Epithelial cell of prostate (primary cell): ENCODE data around the gene MAPK10.

Experiments
- DNase-seq: peaks from one replicate; pipeline ENCODE4 v3.0.0-alpha.2; 2011; ENCODE audit warnings: low read depth, low spot score
- H3K27ac ChIP-seq: fragments of 450-650 bp; 2 replicates; pipeline ENCODE4 v1.5.1; 2017; ENCODE audit warnings: mild to moderate bottlenecking

The MAPK10 gene

DNA sequence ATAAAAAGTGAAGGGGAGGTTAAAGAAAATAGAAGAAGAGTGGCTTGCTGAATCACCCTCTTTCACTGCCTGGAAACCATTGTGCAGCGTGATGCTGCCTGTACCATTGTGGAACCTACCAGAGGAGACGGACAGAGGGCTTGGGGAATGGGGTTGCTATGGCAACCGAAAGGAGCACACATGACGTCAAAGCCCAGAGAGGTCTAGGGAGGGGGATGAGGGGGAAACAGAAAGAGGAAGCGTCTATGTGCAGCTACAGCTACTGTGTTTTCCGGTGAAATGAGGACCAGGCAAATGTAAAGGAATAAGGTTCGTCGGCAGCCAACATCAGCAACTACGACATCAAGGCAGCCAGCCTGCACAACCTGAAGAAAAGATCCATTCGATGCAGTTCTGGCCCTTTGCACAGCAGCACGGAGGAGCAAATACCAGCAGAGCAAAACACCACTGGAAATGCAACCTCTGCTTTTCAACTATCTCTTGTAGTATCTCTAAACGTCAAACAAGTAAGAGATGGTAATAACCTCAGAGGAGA is at the start of gene MAPK10:
Gene MAPK10 (minus strand): TSS at position 110 of the 535 bp plus-strand sequence.
- no peak for DNase-seq
- no peak within 1 kb of the TSS for H3K27ac ChIP-seq

DNA sequence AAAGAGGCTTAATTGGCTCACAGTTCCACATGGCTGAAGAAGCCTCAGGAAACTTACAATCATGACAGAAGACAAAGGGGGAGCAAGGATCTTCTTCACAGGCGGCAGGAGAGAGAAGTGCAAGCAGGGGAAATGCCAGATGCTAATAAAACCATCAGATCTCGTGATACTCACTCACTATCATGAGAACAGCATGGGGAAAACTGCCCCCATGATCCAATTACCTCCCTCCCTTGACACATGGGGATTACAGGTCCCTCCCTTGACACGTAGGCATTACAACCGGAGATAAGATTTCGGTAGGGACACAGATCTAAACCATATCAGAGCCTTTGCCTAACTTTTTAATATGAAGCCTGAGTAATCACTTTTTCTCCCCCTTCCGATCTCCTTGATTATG is 43.7 kb upstream of the MAPK10 start:
- DNase-seq: no peak
- no peak overlapping the region for H3K27ac ChIP-seq

DNA sequence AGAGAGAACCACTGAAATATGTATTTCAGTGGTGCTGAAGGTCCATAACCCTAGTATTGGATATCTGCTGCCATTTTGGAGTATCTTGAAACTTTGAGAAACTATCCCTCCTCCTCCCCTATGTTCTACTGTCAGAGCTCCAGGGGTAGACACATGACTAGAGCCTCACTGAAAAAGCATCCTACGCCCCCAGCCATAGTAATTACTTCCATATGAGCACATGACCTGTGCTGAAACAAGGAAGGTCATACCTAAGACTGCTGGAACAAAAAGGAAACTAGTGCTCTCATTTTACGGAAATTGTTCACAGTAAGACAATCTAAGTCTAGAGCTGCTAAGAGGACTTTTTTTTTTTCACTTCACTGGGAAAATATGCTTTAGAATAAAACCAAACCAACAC is 42.0 kb upstream of the MAPK10 start:
- no peak overlapping the region for H3K27ac ChIP-seq
- DNase-seq: no peak

DNA sequence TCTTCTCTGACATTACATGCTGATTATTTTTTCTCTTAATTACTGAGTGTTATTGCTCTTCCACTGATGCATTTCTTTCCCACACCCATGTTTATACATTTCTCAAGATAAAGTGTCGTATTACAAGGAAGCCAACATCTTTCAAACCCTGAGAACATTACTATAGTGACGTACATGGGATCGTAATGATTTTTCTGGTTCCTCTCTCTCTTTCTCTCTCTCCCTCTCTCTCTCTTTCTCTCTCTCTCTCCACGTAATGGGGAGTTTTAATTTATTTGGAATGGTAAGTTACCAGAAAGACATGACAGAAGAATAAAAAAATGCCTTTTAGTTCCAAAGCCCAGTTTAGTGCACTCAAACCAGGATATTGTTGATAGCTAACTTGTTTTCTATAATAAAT is 40.4 kb upstream of the MAPK10 start:
- no peak for DNase-seq
- no peak overlapping the region for H3K27ac ChIP-seq

DNA sequence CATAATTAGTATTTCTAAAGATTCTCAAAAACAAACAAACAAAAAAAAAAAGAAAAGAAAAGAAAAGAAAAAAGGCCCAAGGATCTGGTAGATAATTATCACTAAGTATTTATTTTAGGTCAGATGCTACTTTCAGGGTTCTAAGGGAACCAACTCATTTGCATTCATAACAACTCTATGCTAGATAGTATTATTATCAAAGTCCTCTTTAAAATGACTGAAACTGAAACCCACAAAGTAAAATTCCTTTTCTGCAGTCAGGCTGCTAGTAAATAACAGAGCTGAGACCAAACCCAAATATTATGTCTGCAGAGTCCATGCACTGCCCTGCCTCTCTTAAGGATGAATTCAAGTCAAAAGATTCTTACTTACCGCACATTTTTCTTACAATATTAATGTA is 38.3 kb upstream of the MAPK10 start:
- DNase-seq: no peak

DNA sequence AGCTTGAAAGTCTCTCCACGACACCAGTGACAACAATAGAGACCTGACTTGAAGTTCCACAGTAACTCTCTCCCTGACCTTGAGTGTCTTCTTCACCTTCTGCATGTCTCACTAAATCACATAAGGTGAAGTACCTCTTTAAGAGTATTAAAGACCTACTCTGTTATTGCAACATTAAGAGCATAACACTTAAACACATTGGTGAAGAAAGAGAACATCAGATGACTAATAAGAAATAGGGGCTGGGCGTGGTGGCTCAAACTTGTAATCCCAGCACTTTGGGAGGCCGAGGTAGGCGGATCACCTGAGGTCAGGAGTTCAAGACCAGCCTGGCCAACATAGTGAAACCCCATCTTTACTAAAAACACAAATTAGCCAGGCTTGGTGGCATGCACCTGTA is 33.9 kb upstream of the MAPK10 start:
- no peak for DNase-seq
- H3K27ac ChIP-seq: no peak overlapping the region

More for the DNA sequence above, 38.3 kb upstream of the MAPK10 start:
- H3K27ac ChIP-seq: no peak overlapping the region

DNA sequence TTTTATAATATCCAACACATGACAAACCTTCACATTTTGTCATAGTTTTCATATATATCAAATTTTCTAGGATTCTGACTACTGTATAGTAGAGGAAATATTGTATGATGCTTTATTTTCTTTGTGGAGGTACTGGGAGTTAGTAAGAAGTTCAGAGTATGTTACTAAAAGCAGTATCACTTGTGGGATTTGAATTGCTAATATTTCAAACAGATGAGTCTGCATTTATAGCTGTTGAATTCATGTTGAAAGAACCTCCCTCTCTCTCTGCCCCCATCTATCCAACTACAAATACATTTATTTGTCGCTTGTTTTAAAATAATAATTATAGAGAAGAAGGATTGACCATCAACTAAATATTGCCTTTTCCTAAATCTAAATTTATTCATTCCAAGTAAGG is 29.8 kb upstream of the MAPK10 start:
- no peak overlapping the region for H3K27ac ChIP-seq
- no peak for DNase-seq

DNA sequence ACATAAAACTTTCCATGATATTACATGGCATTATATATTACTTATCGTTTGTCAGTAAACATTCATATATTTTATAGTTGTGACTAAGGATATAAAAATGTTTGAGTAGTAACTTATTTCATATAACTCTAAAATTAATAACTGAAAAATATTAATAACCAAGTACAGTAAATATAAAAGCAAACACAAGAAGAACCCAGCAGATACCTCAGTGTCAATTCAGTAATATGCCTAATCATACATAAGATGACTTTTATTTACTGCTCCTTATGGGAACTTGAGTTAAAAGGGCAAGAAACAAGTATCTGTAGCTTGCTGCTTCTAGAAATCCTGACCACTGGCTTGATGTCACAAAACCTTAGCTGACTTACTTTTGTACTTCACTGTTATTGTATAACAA is 28.4 kb upstream of the MAPK10 start:
- no peak for DNase-seq
- H3K27ac ChIP-seq: no peak overlapping the region

DNA sequence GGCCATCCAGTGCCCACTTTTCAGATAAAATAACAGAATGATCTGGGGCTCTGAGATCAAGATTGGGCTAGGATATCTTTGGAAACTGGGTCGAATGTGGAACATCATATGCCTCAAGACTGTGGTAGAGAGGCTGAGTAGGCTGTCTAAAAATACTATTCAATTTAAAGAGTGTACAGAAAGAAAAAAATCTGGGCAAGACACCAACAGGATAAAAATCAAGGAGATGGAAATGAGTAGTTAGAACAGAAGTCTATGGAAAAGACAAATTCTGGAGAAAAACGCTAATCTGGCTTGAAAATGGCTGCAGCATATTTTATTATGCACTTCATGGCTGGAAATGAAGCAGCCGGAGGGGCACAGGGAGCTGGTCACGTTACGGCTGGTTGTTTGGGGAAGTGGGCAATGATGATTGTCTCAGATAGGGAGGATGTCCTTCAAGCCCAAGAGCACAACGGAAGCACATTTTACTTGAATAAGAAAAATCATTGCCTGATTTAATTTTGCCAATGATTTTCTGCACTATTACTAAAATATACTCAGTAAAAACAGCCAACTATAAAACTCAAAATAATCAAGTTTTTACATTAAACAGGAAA is 27.1 kb upstream of the MAPK10 start:
- no peak for DNase-seq
- H3K27ac ChIP-seq: no peak overlapping the region

DNA sequence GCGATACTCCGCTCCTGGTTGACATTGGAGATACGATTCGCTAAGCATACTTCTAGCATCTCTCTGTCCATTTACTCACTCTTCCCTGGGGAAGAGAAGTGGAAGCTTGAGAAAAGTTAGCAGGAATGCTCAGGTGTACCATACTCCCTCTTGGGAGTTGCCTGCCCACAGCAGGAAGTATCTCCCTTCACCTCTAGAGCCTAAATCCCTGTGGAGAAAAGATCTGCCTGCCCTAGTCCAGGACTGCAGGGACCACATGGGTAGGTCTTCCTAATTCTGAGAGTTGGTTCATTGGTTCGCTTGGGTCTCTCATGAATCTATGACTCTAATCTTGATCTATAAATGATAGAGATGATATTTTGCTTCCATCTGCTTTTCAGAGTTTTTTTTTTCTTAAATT is 26.3 kb upstream of the MAPK10 start:
- DNase-seq: no peak

DNA sequence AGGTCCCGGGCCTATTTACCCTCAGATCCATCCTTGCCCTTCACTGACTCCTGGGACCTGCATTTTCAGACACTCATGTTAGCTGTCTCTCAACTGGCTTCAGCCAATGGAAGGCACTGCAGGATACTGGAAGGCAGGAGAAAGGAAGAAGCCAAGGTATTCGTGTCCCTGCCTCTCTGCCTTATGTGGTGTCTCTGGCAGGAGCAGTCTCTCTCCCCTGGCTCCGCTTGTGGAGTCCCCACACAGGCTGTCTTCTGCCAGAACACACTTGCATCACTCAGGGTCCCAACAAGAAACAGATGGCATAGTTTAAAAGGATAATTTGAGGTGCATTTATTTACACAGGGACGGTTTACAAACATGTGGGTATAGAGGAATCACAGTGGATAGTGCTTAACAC is 21.6 kb upstream of the MAPK10 start:
- no peak overlapping the region for H3K27ac ChIP-seq
- no peak for DNase-seq

More for the DNA sequence above, 26.3 kb upstream of the MAPK10 start:
- no peak overlapping the region for H3K27ac ChIP-seq

DNA sequence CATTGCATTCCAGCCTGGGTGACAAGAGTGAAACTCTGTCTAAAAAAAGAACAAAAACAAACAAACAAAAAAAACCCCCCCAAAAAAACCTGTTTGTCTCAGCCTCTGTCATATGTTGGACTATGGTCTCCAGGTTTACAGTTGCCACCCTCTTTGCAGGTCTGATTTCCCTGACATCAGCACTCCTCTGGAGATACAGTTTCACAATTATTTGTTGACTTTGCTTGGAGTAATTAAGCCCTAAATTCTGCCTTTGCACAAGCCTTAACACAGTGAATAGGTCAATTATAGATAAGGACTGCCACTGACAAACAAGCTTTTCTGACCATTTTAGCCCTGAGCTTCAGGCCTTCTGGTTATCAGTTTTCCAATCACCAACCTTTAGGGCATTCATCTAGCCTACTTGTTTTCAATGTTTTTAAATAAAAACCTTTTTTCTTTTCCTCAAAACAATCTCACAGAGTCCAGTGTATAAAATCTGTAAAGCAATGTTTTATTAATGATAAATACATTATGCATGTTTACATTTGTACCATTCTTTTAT is 20.4 kb upstream of the MAPK10 start:
- no peak overlapping the region for H3K27ac ChIP-seq

DNA sequence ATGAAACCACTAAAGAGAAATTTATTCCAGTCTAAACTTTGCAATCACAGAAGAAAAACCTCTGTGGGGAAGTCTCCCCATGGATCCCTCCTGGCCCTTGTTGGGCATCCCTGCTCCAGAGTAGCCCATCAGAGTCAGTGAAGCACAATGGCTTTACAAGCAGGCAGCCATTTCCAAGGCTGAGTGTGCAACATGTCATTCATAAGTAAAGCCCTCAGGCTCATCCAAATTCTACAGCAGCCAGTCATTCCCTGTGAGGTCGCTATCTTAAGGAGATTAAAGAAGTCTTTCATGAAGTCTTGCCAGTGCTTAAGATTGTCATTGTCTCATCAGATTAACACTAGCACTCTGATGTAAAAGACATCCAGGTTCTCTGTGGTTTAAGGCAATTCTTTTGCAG is 17.0 kb upstream of the MAPK10 start:
- DNase-seq: no peak
- no peak overlapping the region for H3K27ac ChIP-seq

More for the DNA sequence above, 20.4 kb upstream of the MAPK10 start:
- DNase-seq: no peak

DNA sequence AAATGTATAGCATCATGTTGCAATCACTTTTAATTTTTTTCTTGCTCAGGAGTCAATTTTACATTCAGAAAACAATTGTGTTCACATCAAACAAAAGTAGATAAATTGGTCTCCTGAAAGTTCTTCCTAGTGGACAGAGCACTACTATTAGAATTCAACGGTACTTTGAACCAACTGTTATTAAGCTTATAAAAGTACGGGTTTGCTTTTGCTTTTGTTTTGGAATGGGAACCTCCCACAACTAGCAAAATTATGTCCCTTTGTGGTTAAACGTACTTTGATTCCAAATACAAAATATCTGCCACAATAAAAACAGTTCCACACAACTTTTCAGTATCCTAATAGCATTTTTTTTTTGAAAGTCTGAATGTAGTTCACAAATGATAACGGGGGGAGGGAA is 8.6 kb upstream of the MAPK10 start:
- DNase-seq: no peak
- H3K27ac ChIP-seq: no peak overlapping the region

DNA sequence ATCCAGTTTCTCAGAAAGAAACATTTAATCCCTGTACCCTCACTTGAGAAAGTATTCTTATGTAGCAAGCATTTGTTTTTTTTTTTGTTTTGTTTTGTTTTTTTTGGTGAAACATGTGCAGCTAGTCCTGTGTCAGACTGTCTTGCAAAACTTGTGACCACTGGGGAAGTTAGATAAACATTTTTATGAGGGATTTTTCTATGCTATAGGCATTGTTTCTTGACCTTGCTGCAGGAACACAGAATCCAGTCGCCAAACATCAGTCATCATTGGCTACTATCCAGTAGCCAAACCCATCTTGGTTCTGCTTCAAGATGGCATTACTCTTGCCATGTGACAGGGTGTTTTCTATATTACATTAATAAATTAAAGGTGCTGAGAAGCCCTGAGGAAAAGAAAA is 7.7 kb upstream of the MAPK10 start:
- no peak overlapping the region for H3K27ac ChIP-seq
- peak; percentile 5 for DNase-seq

DNA sequence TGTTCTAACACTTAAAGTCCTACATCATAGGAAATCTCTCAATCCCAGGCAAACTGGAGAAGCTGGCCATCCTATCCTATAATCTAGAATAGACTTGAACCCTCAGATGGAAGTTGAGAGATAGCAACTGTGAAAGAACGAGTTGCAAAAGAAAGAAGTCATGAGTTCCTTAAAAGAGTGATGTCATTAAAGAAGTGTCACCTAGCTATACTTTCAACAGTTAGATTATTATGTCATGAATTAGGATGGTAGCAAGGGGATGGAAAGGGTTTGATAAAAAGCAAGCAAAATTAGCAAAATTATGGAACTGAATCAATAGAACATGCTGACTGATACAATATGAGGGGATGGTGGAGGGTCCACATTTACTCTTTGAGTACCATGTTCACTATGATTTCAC is 7.1 kb upstream of the MAPK10 start:
- no peak for DNase-seq
- no peak overlapping the region for H3K27ac ChIP-seq

DNA sequence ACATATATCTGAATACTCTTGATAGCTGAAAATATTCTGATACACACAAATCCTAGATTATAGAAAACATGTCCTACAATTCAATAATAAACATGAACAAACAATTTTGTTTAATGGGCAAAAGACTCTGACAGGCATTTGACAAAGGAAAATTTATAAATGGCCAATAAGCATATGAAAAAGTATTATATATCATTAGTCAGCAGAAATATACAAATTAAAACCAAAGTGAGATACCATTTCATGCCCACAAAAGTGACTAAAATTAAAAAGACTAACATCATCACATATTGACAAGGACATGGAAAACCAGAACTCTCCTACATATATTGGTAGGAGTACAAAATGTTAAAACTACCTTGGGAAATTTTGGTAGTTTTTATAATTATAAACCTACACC is 2.7 kb upstream of the MAPK10 start:
- H3K27ac ChIP-seq: no peak overlapping the region
- no peak for DNase-seq

DNA sequence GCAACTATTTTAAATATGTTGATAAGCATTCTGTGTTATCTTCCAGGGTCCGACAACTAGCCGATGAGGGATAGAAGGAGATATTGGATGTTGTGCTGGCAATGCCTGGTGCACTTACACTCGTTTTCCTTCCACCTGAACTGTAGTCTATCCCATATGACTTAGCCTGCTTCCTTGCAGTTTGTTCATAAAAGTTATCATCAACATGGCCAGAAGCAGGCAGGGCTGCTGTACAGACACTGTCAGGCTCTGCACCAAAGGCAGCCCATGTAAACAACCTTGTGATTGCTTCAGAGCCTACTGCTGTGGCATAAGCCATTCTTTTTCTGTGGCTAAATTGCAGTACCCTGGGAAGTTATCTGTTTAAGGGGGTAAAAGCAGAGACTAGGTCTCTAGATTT is 1.6 kb downstream of the MAPK10 start:
- DNase-seq: no peak
- H3K27ac ChIP-seq: no peak overlapping the region

DNA sequence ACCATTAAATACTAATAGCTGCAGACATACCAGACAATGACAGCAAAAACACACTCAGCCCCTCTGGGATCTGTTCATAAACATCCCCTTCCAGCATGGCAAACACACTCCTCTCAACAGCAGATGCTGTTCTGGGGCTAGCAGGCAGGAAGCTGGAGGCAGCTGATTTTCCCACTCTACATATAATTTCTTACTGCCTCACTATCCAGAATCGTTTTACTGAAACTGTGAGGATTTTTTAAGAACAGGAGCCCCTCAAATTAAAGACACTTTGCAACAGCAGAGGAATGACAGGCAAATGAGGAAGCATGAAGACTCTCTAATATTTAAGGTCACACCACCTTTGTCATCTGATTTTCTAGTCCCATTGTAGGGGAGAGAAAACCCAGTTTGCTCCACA is 2.2 kb downstream of the MAPK10 start:
- DNase-seq: no peak
- no peak overlapping the region for H3K27ac ChIP-seq

DNA sequence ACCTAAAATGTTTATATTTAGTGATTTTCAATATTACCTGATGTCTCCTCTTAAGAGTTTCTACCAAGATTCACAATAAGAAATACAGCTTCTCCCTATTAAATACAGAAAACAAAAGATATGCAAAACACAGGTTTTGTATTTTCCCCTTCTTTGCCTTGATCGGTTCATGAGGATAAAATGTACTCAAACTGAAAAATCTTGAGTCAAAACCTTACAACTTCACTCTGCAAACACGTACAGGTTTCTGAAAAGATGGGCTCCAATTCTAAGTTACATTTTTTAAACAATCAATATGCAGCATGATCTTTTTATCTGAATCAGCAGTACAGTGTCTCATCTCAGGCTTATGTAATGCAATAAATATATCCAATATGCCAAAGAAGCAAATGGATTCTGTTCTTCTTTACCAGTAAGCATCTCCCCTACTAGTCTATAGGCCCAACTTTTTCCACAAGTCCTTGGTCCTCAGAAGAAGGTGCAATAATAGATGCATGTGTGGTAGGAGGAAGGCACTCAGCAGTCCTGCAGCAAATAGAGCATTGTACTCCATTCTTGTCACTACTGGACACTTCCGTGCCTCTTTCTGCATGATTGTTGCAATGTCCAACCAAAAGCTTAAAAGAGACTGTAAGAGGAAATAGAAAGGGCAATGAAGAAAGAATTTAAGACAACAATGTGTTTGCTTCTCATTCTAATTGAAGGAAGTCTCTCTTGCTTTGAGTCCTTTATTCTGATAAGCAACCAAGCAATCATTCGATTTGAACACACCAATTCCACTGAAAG is 3.2 kb downstream of the MAPK10 start:
- DNase-seq: no peak
- no peak overlapping the region for H3K27ac ChIP-seq

DNA sequence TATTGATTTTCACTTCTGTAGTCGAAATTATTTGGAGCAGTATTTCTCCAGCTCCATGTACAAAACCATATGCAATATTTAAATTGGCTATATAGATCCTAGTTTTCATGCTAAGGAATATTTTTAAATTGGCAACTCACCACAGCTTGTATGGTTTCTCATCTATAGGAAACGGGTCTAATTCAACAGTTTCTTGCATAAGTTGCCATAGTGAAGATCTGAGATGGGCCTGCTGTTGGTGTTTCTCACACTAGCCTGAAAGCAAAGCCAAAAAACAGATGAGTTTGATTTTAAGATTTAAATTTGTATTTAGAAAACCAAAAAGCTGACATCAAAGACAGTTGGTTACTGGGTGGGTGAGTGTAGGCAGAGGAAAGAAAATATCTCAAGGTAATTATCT is 5.5 kb downstream of the MAPK10 start:
- no peak overlapping the region for H3K27ac ChIP-seq
- no peak for DNase-seq

DNA sequence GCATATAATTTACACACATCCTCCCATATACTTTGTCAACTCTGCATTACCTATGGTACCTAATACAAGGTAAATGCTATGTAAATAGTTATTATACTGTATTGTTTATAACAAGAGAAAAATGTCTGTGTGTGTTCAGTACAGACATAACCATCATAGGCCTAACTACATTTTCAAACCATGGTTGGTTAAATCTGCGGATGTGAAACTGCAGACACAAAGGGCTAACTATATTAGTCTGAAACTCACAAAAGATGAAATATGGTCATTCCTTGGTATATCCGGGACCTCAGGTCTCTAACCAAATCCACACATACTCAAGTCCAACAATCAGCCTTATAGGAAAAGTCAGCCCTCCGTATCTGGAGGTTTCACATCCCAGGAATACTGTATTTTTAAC is 13.5 kb downstream of the MAPK10 start:
- H3K27ac ChIP-seq: no peak overlapping the region

More for the DNA sequence above, 13.5 kb downstream of the MAPK10 start:
- DNase-seq: no peak
